ENCODE data around the gene FAM89B. TPM values are rescaled to one million over a fixed set of nuclear protein-coding genes. Genes with fewer than 3 reads are reported as not detected.

The FAM89B gene
- total RNA-seq, 1 donor from 2014 or later = 21.6 TPM

DNA sequence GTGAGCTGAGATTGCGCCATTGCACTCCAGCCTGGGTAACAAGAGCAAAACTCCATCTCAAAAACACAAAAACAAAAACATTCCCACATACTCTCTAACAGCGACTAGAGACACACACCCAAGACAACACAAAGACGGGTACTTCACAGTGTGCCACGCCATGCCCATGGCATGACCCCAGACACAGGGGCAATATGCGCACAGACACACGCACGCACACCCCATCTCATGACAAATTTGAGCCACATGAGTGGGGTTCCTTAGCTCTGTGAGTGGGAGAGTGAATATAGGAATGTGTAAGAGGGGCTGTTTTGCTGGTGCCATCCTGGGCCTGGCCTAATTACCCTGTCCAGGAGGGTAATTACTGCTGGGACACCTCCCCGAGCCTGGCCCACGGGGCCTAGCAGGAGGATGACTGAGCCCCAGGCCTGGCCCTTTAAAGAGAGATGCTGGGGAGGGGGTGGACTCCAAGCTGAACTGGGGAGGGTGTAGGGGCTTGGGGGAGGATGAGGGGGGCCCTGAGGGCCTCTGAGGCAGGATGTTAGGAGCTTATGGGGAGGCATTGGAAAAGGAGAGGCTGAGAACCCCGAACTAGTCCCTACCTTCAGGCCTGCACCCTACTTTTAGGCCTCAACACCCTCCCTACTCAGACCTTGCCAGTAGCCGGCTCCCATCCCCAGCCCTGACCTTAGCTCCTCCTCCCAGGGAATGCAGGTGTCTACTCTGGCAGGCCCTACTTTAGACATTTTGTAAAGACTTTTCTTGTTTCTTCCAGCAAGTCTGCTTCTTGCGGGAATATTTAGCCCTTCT is 15.7 kb upstream of the FAM89B start:
- intact Hi-C loops (cut with micrococcal nuclease) = no loop called here
- peak overlapping the region; percentile 79 for H3K4me3 Mint-ChIP-seq

GRCh38 chr11:65557280-65558001 is 14.9 kb upstream of the FAM89B start:
- peak overlapping the region; percentile 72 for H3K27ac Mint-ChIP-seq
- peak overlapping the region; percentile 79 for H3K4me3 Mint-ChIP-seq
- peaks cover 4% of the 10 kb centered on the region for H3K27me3 Mint-ChIP-seq
- H3K36me3 Mint-ChIP-seq (ENCODE audit: low read depth) = no peaks in the 10 kb centered on the region
- POLR2A ChIA-PET = interaction anchor here (0.8 to 1.9 kb wide), 5 partner anchors 9 to 21 kb away, joined by 3 to 7 read pairs (median 3); partner anchors contain the start of gene ZNRD2
- intact Hi-C loops (cut with micrococcal nuclease) = loop anchor here (1.0 to 2.0 kb wide), 3 partner anchors 11 to 17 kb away; partner anchors contain the start of gene ZNRD2
- H3K4me1 Mint-ChIP-seq = peaks cover 33% of the 10 kb centered on the region
- no peaks in the 10 kb centered on the region for H3K9me3 Mint-ChIP-seq
- CTCF ChIA-PET = interaction anchor here (1.4 kb wide), 1 partner anchor 16 kb away, joined by 3 read pairs; no protein-coding TSS in a partner anchor
- ATAC-seq (ENCODE audit: low read depth) (peak; percentile 36), DNase-seq (no peak)
- TF ChIP-seq, protein P1, sequence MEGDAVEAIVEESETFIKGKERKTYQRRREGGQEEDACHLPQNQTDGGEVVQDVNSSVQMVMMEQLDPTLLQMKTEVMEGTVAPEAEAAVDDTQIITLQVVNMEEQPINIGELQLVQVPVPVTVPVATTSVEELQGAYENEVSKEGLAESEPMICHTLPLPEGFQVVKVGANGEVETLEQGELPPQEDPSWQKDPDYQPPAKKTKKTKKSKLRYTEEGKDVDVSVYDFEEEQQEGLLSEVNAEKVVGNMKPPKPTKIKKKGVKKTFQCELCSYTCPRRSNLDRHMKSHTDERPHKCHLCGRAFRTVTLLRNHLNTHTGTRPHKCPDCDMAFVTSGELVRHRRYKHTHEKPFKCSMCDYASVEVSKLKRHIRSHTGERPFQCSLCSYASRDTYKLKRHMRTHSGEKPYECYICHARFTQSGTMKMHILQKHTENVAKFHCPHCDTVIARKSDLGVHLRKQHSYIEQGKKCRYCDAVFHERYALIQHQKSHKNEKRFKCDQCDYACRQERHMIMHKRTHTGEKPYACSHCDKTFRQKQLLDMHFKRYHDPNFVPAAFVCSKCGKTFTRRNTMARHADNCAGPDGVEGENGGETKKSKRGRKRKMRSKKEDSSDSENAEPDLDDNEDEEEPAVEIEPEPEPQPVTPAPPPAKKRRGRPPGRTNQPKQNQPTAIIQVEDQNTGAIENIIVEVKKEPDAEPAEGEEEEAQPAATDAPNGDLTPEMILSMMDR (IDR thresholded peaks at IDR 0.05) = no peak

More for the DNA sequence above, 15.7 kb upstream of the FAM89B start:
- DNase-seq (no peak), ATAC-seq (ENCODE audit: low read depth) (no peak)
- no peaks in the 10 kb centered on the region for H3K9me3 Mint-ChIP-seq
- H3K36me3 Mint-ChIP-seq (ENCODE audit: low read depth) = no peaks in the 10 kb centered on the region
- H3K27me3 Mint-ChIP-seq = peaks cover 4% of the 10 kb centered on the region
- ChIA-PET POLR2A (interaction anchor here (0.6 to 1.9 kb wide), 7 partner anchors 8 to 1316 kb away, joined by 3 to 7 read pairs (median 4); partner anchors contain the start of gene ZNRD2), CTCF (interaction anchor here (0.8 to 1.4 kb wide), 2 partner anchors 15 to 19 kb away, joined by 3 read pairs; no protein-coding TSS in a partner anchor)
- H3K4me1 Mint-ChIP-seq = peaks cover 41% of the 10 kb centered on the region
- TF ChIP-seq, protein P1 (IDR thresholded peaks at IDR 0.05) = no peak
- peak overlapping the region; percentile 72 for H3K27ac Mint-ChIP-seq

GRCh38 chr11:65558002-65558929 is 14.1 kb upstream of the FAM89B start, which contains the start of gene LTBP3:
TSS of gene LTBP3 (minus strand) at chr11:65558359. CDS start at chr11:65557959, 400 bp downstream.
- Mint-ChIP-seq H3K4me1 (peaks cover 29% of the 10 kb centered on the region), H3K27me3 (peaks cover 4% of the 10 kb centered on the region), H3K4me3 (peak within 1 kb of the TSS; percentile 79), H3K36me3 (ENCODE audit: low read depth) (no peaks in the 10 kb centered on the region), H3K9me3 (no peaks in the 10 kb centered on the region), H3K27ac (peak within 1 kb of the TSS; percentile 72)
- ATAC-seq (ENCODE audit: low read depth) (peak; percentile 61), DNase-seq (peak; percentile 44)
- intact Hi-C loops (cut with micrococcal nuclease) = loop anchor here (1.0 to 2.0 kb wide), 3 partner anchors 12 to 17 kb away; partner anchors contain the start of gene ZNRD2
- CTCF ChIA-PET = interaction anchor here (0.7 to 1.6 kb wide), 2 partner anchors 12 to 16 kb away, joined by 3 to 4 read pairs; partner anchors contain the start of gene ZNRD2
- POLR2A ChIA-PET = interaction anchor here (0.6 to 2.1 kb wide), 5 partner anchors 12 to 1286 kb away, joined by 4 to 10 read pairs (median 5); partner anchors contain the start of genes EHBP1L1 and ZNRD2
- TF ChIP-seq, protein P1 (IDR thresholded peaks at IDR 0.05) = no peak

DNA sequence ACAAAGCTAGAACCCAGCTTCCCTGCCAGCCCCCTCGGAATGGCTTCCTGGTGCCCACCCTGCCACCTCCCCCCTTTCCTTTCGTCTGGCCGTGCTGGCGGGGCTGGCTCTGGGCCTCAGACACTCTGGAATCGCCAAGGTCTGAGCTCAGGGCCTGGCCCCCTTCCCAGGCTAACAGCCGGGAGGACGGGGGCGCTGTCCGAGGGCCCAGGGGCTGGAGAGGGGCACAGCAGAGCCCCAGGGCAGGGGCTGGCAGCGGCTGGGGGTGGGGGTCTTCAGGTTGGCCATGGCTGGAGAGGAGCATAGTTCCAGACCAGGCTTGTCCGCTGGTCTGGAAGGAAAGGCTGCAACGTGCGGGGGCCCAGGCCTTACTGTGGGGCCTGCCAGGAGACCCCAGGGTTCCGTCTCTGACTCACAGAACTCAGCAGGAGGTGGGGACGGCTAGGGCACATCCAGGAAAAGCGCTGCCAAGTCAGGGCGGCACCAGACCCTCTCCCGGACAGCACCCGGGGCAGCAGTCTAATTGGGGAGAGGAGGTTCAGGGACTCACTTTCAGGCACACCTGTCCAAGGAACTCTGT is 13.3 kb upstream of the FAM89B start:
- CTCF ChIA-PET = interaction anchor here (0.7 to 1.6 kb wide), 3 partner anchors 11 to 19 kb away, joined by 3 to 4 read pairs (median 3); partner anchors contain the start of gene ZNRD2
- DNase-seq (no peak), ATAC-seq (ENCODE audit: low read depth) (no peak)
- POLR2A ChIA-PET = interaction anchor here (0.6 to 2.1 kb wide), 6 partner anchors 12 to 1287 kb away, joined by 3 to 10 read pairs (median 5); partner anchors contain the start of genes EHBP1L1 and ZNRD2
- TF ChIP-seq, protein P1 (IDR thresholded peaks at IDR 0.05) = no peak
- Mint-ChIP-seq H3K36me3 (ENCODE audit: low read depth) (no peaks in the 10 kb centered on the region), H3K4me3 (peak overlapping the region; percentile 56), H3K27me3 (peaks cover 4% of the 10 kb centered on the region), H3K9me3 (no peaks in the 10 kb centered on the region), H3K27ac (no peak overlapping the region), H3K4me1 (peaks cover 30% of the 10 kb centered on the region)
- intact Hi-C loops (cut with micrococcal nuclease) = loop anchor here (1.0 to 2.0 kb wide), 3 partner anchors 11 to 18 kb away; partner anchors contain the start of gene ZNRD2
